HCT116 (cell line): Measurements from ENCODE around the gene MRPS2. TPM values are rescaled to one million over a fixed set of nuclear protein-coding genes. Genes with fewer than 3 reads are reported as not detected.
A peak's percentile ranks its signal among the peaks of the same experiment; 100 is the strongest.

ENCODE experiments used
- ATAC-seq: fragments of 200-7000 bp; cut with Tn5 transposase; 2 replicates; pipeline ENCODE4 v1.9.1; 2020; ENCODE audit warnings: mild to moderate bottlenecking, moderate library complexity
- BruUV-seq: library from RNA; stranded (reverse); fragments of 400-500 nt; replicated peaks from 2 replicates; lab custom pipeline; 2021; lab: Mats Ljungman, UMichigan
- CTCF ChIA-PET: fragments of 300-600 bp; sonication (Branson Sonifier 250); formaldehyde crosslinking; loops from one replicate; lab custom pipeline; 2021; ENCODE audit warnings: antibody characterized with exemption; lab: Charles Lee
- POLR2A ChIA-PET: fragments of 300-600, 350-600 bp; sonication (Branson Sonifier 250); formaldehyde crosslinking; loops from one replicate; lab custom pipeline; 2021; ENCODE audit warnings: antibody characterized with exemption; lab: Charles Lee
- RAD21 ChIA-PET, 2 experiments: fragments of 300-600 bp; sonication (Branson Sonifier 250); formaldehyde crosslinking; loops; one replicate each; lab custom pipeline; 2023; ENCODE audit warnings: low total read pairs in 2 of 2; ENCODE audit not compliant: uncharacterized antibody in 2 of 2, unreplicated experiment in 2 of 2, low non-redundant PET in 1 of 2; lab: Charles Lee
- DNase-seq: peaks from one replicate; pipeline ENCODE4 v3.0.0-alpha.2; 2010; ENCODE audit warnings: low read depth, low spot score
- H2AFZ ChIP-seq: fragments of 200-600 bp; shearing (Covaris generic), sonication (generic); 2 replicates; pipeline ENCODE4 v1.6.1; 2017; ENCODE audit warnings: low read depth, mixed run types, mixed read lengths, antibody characterized with exemption, low read length; ENCODE audit not compliant: poor library complexity, severe bottlenecking
- H3K27ac ChIP-seq: 2 replicates; pipeline ENCODE4 v1.5.1; 2012; ENCODE audit warnings: low read depth, low read length
- H3K27me3 ChIP-seq: fragments of 200-600 bp; sonication (generic); 2 replicates; pipeline ENCODE4 v1.6.1; 2016; ENCODE audit warnings: mixed run types, low read length, mixed read lengths; ENCODE audit not compliant: insufficient read depth
- H3K36me3 ChIP-seq, 2 experiments: fragments of 200-500 bp in 1 of 2; fragments of 200-600 bp in 1 of 2; sonication (Bioruptor generic) in 1 of 2; sonication (generic) in 1 of 2; 2 replicates each; pipeline versions ENCODE4 v1.5.1 to v1.6.1; 2014 to 2016; ENCODE audit warnings: low read length in 2 of 2, inconsistent platforms in 1 of 2, mixed read lengths in 1 of 2, mixed run types in 1 of 2; ENCODE audit not compliant: insufficient read depth in 2 of 2, control insufficient read depth in 1 of 2
- H3K4me1 ChIP-seq, 2 experiments: fragments of 200-600 bp in 1 of 2; sonication (generic) in 1 of 2; 2 replicates each; pipeline versions ENCODE4 v1.5.1 to v1.6.1; 2012 to 2017; ENCODE audit warnings: low read length in 2 of 2, inconsistent platforms in 1 of 2, mild to moderate bottlenecking in 1 of 2, mixed read lengths in 1 of 2, mixed run types in 1 of 2, moderate library complexity in 1 of 2; ENCODE audit not compliant: insufficient read depth in 2 of 2, control insufficient read depth in 1 of 2
- H3K4me2 ChIP-seq: fragments of 200-600 bp; sonication (generic); 2 replicates; pipeline ENCODE4 v1.6.1; 2017; ENCODE audit warnings: mixed run types, low read length, mixed read lengths
- H3K4me3 ChIP-seq, 2 experiments: fragments of 200-600 bp in 1 of 2; sonication (generic) in 1 of 2; replicated peaks in 1 of 2; 2 replicates each; pipeline ENCODE4 v1.5.1; 2011 to 2016; ENCODE audit warnings: low read length in 2 of 2, control low read depth in 1 of 2, low read depth in 1 of 2, mild to moderate bottlenecking in 1 of 2, mixed read lengths in 1 of 2, mixed run types in 1 of 2
- H3K79me2 ChIP-seq: fragments of 200-600 bp; sonication (generic); 2 replicates; pipeline ENCODE4 v1.6.1; 2017; ENCODE audit warnings: mild to moderate bottlenecking, mixed run types, low read length, moderate library complexity, mixed read lengths; ENCODE audit not compliant: insufficient read depth
- H3K9ac ChIP-seq: fragments of 200-600 bp; sonication (generic); 2 replicates; pipeline ENCODE4 v1.6.1; 2016; ENCODE audit warnings: low read length, mixed read lengths
- H3K9me2 ChIP-seq: fragments of 200-600 bp; sonication (generic), shearing (Covaris generic); 2 replicates; pipeline ENCODE4 v1.6.1; 2017; ENCODE audit warnings: mixed run types, mild to moderate bottlenecking, moderate library complexity; ENCODE audit not compliant: insufficient read depth
- H3K9me3 ChIP-seq, 2 experiments: fragments of 200-500 bp in 1 of 2; fragments of 200-600 bp in 1 of 2; sonication (Bioruptor generic) in 1 of 2; sonication (generic) in 1 of 2; 2 replicates each; pipeline ENCODE4 v1.6.1; 2014 to 2017; ENCODE audit warnings: low read length in 2 of 2, mixed read lengths in 2 of 2, inconsistent platforms in 1 of 2, low read depth in 1 of 2, mild to moderate bottlenecking in 1 of 2, mixed run types in 1 of 2, moderate library complexity in 1 of 2; ENCODE audit not compliant: control insufficient read depth in 1 of 2, insufficient read depth in 1 of 2
- H4K20me1 ChIP-seq: fragments of 200-600 bp; sonication (generic), shearing (Covaris generic); 2 replicates; pipeline ENCODE4 v1.6.1; 2017; ENCODE audit warnings: mixed run types, mild to moderate bottlenecking, moderate library complexity; ENCODE audit not compliant: insufficient read depth
- CBX3 ChIP-seq: IDR thresholded peaks from 2 replicates; pipeline ENCODE4 v1.6.1; 2012; ENCODE audit warnings: low read depth
- CEBPB ChIP-seq: IDR thresholded peaks from 2 replicates; pipeline ENCODE4 v1.6.1; 2012; ENCODE audit warnings: low read depth
- EGR1 ChIP-seq: IDR thresholded peaks from 2 replicates; pipeline ENCODE4 v1.6.1; 2012; ENCODE audit warnings: low read depth
- EZH2 ChIP-seq: fragments of 200-600 bp; sonication (generic); IDR thresholded peaks from 2 replicates; pipeline ENCODE4 v1.6.1; 2017; ENCODE audit warnings: antibody characterized with exemption, mixed run types
- FOSL1 ChIP-seq: IDR thresholded peaks from 2 replicates; pipeline ENCODE4 v1.6.1; 2012; ENCODE audit warnings: low read depth
- POLR2A ChIP-seq: IDR thresholded peaks from 2 replicates; pipeline ENCODE4 v1.7.0; 2011; ENCODE audit warnings: borderline replicate concordance; ENCODE audit not compliant: insufficient read depth, insufficient read length; ENCODE audit errors: extremely low read depth
- RAD21 ChIP-seq: IDR thresholded peaks from 2 replicates; pipeline ENCODE4 v1.6.1; 2012; ENCODE audit warnings: low read depth, mild to moderate bottlenecking
- SIN3A ChIP-seq: IDR thresholded peaks from 2 replicates; pipeline ENCODE4 v1.6.1; 2012; ENCODE audit warnings: low read depth
- SP1 ChIP-seq: IDR thresholded peaks from 2 replicates; pipeline ENCODE4 v1.6.1; 2012; ENCODE audit warnings: low read depth
- ZFX ChIP-seq: fragments of 450-650 bp; IDR thresholded peaks from 2 replicates; pipeline ENCODE4 v1.6.1; 2017
- intact Hi-C: fragments of 100-400 bp; cut with micrococcal nuclease; formaldehyde crosslinking; loops from 2 replicates; pipeline ENCODE4 v1.10.0; 2022
- total RNA-seq: library from RNA; stranded (reverse); gene quantifications from one replicate; pipeline ENCODE4 v1.2.1, GENCODE V29; 2021; ENCODE audit not compliant: unreplicated experiment
- TF ChIP-seq, protein P1 (sequence below), 3 experiments: fragments of 200-600 bp in 1 of 3; sonication (generic) in 1 of 3; IDR thresholded peaks in 2 of 3; conservative IDR thresholded peaks in 1 of 3; 2 replicates each; pipeline ENCODE4 v1.5.1; 2012 to 2017; ENCODE audit warnings: low read depth in 2 of 3, low read length in 2 of 3, antibody characterized with exemption in 1 of 3, borderline replicate concordance in 1 of 3, control low read depth in 1 of 3, mild to moderate bottlenecking in 1 of 3, mixed read lengths in 1 of 3, mixed run types in 1 of 3, moderate library complexity in 1 of 3; ENCODE audit not compliant: insufficient read depth in 1 of 3
- TF ChIP-seq, protein P2 (sequence below): IDR thresholded peaks from 2 replicates; pipeline ENCODE4 v1.6.1; 2012
- TF ChIP-seq, protein P3 (sequence below): IDR thresholded peaks from 2 replicates; pipeline ENCODE4 v1.6.1; 2012

MRPS2 gene
- total RNA-seq, 1 experiment from 2014 or later, result 85.1 TPM

DNA sequence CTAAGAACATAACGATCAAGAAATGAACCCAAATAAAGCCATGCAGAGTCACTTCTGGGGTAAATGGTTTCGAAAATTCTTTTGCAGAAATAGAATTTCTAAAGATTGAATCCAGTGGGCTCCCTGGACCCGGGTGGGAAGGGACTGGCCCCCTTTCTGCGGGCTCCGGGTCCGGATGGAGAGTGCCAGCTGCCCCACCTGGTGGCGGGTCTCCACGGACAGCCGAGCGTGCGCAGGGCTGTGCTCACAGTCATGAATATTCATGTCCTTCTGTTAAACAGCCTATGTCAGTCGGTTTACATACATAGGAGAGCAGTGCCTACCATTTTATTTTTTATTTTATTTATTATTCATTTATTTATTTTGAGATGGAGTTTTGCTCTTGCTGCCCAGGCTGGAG lies 25.6 kb upstream of the MRPS2 start:
- intact Hi-C loops, result loop anchor here (1.0 kb wide), 1 partner anchor 389 kb away; no protein-coding TSS in a partner anchor
- H3K4me3 ChIP-seq, result no peak overlapping the region
- H3K9ac ChIP-seq, result no peak overlapping the region
- no peaks in the 10 kb centered on the region for H4K20me1 ChIP-seq
- no peaks in the 10 kb centered on the region for H3K36me3 ChIP-seq
- peak overlapping the region; percentile 57 for H3K4me2 ChIP-seq
- H2AFZ ChIP-seq, result no peak overlapping the region
- CTCF ChIA-PET, result interaction anchor here (1.3 kb wide), 1 partner anchor 11 kb away, joined by 3 read pairs; no protein-coding TSS in a partner anchor
- no peaks in the 10 kb centered on the region for H3K9me3 ChIP-seq
- POLR2A ChIA-PET, result no interaction called here
- RAD21 ChIA-PET, result no interaction called here
- ATAC-seq (peak; percentile 72), DNase-seq (peak; percentile 19)
- no TSS peak for BruUV-seq
- H3K4me1 ChIP-seq, result peaks cover 15 to 35% of the 10 kb centered on the region in 2 experiments
- H3K27me3 ChIP-seq, result no peaks in the 10 kb centered on the region
- H3K79me2 ChIP-seq, result peaks cover 10% of the 10 kb centered on the region; the same call in 1 of the 2 replicates
- no peak overlapping the region for H3K27ac ChIP-seq
- TF ChIP-seq, protein P1, sequence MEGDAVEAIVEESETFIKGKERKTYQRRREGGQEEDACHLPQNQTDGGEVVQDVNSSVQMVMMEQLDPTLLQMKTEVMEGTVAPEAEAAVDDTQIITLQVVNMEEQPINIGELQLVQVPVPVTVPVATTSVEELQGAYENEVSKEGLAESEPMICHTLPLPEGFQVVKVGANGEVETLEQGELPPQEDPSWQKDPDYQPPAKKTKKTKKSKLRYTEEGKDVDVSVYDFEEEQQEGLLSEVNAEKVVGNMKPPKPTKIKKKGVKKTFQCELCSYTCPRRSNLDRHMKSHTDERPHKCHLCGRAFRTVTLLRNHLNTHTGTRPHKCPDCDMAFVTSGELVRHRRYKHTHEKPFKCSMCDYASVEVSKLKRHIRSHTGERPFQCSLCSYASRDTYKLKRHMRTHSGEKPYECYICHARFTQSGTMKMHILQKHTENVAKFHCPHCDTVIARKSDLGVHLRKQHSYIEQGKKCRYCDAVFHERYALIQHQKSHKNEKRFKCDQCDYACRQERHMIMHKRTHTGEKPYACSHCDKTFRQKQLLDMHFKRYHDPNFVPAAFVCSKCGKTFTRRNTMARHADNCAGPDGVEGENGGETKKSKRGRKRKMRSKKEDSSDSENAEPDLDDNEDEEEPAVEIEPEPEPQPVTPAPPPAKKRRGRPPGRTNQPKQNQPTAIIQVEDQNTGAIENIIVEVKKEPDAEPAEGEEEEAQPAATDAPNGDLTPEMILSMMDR (IDR thresholded peaks at IDR 0.05 in 2 of 3, conservative IDR thresholded peaks at IDR 0.05 in 1 of 3; ENCODE audit: borderline replicate concordance in 1 of 3, insufficient read depth in 1 of 3, low read depth in 2 of 3, low read length in 2 of 3), result peak; percentile 70 to 82 (median 75); a peak in 5 of 6 replicates
- TF ChIP-seq ZFX (no peak), CBX3 (no peak), RAD21 (peak; percentile 76)
- no peaks in the 10 kb centered on the region for H3K9me2 ChIP-seq

DNA sequence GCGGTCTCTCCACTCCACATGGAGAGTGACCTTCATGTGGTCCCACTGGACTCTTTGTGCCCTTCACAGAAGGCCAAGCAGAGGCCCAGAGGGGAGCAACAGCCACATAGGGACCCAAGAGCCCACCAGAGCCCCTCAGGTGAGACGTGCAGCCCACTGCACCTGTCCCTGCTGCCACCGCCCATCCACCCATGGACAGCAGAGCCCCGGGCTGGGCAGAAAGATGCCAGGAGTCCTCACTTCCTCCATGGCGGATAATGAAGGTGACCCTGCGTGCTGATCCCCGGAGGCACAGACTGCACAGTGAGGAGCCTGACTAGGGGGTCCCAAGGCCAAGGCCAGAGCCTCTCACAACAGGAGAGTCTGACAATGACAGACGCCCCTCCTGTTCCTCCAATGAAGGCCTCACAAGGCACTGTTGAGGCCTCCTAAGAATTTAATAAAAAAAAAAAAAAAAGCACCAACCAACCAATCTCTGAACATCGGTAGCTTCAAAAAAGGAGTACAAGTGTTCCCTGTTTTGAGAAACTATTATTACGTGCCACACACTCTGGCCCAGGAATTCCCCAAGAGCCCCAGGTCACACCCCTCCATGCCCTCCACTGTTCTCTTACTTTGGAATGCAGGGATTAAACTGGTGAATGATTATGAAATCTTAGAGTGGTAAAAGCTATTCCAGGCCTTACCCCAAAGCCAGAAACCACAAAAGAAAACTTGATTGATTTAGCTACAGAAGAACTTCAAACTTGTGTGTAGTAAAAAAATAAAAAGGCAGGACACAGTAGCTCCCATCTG lies 23.7 kb upstream of the MRPS2 start:
- Histone ChIP-seq H3K36me3 (no peaks in the 10 kb centered on the region), H3K79me2 (peaks cover 25% of the 10 kb centered on the region), H3K9me2 (no peaks in the 10 kb centered on the region), H3K9me3 (no peaks in the 10 kb centered on the region), H3K4me3 (no peak overlapping the region), H3K27me3 (no peaks in the 10 kb centered on the region), H3K9ac (no peak overlapping the region), H3K4me2 (no peak overlapping the region), H2AFZ (no peak overlapping the region), H3K27ac (no peak overlapping the region), H3K4me1 (peaks cover 14 to 31% of the 10 kb centered on the region in 2 experiments; a peak in 3 of 4 replicates), H4K20me1 (no peaks in the 10 kb centered on the region)
- intact Hi-C loops, result no loop called here
- no peak for DNase-seq
- TSS peak; percentile 31 for BruUV-seq
- ATAC-seq, result no peak
- CTCF ChIA-PET, result interaction anchor here (1.5 kb wide), 1 partner anchor 14 kb away, joined by 4 read pairs; no protein-coding TSS in a partner anchor
- TF ChIP-seq EZH2 (no peak), SIN3A (no peak), ZFX (no peak), POLR2A (no peak), CEBPB (no peak), EGR1 (no peak), SP1 (no peak), FOSL1 (no peak)
- TF ChIP-seq, protein P2, sequence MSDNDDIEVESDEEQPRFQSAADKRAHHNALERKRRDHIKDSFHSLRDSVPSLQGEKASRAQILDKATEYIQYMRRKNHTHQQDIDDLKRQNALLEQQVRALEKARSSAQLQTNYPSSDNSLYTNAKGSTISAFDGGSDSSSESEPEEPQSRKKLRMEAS, result no peak
- TF ChIP-seq, protein P1 (IDR thresholded peaks at IDR 0.05 in 2 of 3, conservative IDR thresholded peaks at IDR 0.05 in 1 of 3; ENCODE audit: borderline replicate concordance in 1 of 3, insufficient read depth in 1 of 3, low read depth in 2 of 3, low read length in 2 of 3), result no peak
- TF ChIP-seq, protein P3, sequence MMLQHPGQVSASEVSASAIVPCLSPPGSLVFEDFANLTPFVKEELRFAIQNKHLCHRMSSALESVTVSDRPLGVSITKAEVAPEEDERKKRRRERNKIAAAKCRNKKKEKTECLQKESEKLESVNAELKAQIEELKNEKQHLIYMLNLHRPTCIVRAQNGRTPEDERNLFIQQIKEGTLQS, result no peak
- RAD21 ChIA-PET, result no interaction called here
- POLR2A ChIA-PET, result interaction anchor here (0.7 kb wide), 1 partner anchor 8 kb away, joined by 3 read pairs; no protein-coding TSS in a partner anchor
